Measurements from ENCODE around the gene TRAPPC10. TPM values are rescaled to one million over a fixed set of nuclear protein-coding genes. Genes with fewer than 3 reads are reported as not detected.
A peak's percentile ranks its signal among the peaks of the same experiment; 100 is the strongest.

Gene TRAPPC10
- total and polyA plus RNA-seq, 10 of the 15 experiments (the other 5 are each of a cell fraction or from before 2014, with no cell fraction given): 1.1 to 39.6 (median 28.2) TPM

DNA sequence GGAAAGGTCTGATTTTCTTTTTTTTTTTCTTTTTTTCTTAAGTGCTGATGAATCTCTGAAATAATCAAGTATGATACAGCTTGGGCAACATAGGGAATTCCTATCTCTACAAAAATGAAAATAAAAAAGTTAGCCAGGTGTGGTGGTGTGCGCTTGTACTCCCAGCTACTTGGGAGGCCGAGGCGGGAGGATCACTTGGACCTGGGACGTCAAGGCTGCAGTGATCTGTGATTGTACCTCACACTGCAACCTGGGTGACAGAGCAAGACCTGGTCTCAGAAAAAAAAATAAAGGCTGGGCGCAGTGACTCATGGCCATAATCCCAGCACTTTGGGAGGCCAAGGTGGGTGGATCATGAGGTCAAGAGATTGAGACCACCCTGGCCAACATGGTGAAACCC, 6.0 kb downstream of the TRAPPC10 start:
- no peaks in the 10 kb centered on the region; the same call in 1 of the 2 replicates for H4K20me1 ChIP-seq (ENCODE audit: control insufficient read depth, insufficient read depth)
- intact Hi-C loops (cut with micrococcal nuclease; ENCODE audit: unreplicated experiment): no loop called here
- CTCF ChIA-PET: interaction anchor here (0.7 kb wide), 1 partner anchor 843 kb away, joined by 4 read pairs; no protein-coding TSS in a partner anchor

More for the DNA sequence above, 6.0 kb downstream of the TRAPPC10 start:
- no peak for TF ChIP-seq RB1 (IDR thresholded peaks at IDR 0.05; ENCODE audit: borderline replicate concordance)
- TF ChIP-seq, protein P1, sequence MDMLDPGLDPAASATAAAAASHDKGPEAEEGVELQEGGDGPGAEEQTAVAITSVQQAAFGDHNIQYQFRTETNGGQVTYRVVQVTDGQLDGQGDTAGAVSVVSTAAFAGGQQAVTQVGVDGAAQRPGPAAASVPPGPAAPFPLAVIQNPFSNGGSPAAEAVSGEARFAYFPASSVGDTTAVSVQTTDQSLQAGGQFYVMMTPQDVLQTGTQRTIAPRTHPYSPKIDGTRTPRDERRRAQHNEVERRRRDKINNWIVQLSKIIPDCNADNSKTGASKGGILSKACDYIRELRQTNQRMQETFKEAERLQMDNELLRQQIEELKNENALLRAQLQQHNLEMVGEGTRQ (IDR thresholded peaks at IDR 0.05; ENCODE audit: borderline replicate concordance, low read depth, low read length): no peak
- TF ChIP-seq BMI1 (IDR thresholded peaks at IDR 0.05; ENCODE audit: borderline replicate concordance): no peak
- TF ChIP-seq MTA3 (IDR thresholded peaks at IDR 0.05; ENCODE audit: borderline replicate concordance, low read length): no peak
- TF ChIP-seq, protein P2, sequence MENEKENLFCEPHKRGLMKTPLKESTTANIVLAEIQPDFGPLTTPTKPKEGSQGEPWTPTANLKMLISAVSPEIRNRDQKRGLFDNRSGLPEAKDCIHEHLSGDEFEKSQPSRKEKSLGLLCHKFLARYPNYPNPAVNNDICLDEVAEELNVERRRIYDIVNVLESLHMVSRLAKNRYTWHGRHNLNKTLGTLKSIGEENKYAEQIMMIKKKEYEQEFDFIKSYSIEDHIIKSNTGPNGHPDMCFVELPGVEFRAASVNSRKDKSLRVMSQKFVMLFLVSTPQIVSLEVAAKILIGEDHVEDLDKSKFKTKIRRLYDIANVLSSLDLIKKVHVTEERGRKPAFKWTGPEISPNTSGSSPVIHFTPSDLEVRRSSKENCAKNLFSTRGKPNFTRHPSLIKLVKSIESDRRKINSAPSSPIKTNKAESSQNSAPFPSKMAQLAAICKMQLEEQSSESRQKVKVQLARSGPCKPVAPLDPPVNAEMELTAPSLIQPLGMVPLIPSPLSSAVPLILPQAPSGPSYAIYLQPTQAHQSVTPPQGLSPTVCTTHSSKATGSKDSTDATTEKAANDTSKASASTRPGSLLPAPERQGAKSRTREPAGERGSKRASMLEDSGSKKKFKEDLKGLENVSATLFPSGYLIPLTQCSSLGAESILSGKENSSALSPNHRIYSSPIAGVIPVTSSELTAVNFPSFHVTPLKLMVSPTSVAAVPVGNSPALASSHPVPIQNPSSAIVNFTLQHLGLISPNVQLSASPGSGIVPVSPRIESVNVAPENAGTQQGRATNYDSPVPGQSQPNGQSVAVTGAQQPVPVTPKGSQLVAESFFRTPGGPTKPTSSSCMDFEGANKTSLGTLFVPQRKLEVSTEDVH (IDR thresholded peaks at IDR 0.05; ENCODE audit: low read depth, partially characterized antibody): no peak
- TF ChIP-seq YY1 (IDR thresholded peaks at IDR 0.05; ENCODE audit: low read depth, low read length): no peak
- no peak for TF ChIP-seq ATF7 (IDR thresholded peaks at IDR 0.05; ENCODE audit: low read depth)
- TF ChIP-seq EP300 (IDR thresholded peaks at IDR 0.05; ENCODE audit: borderline replicate concordance in 1 of 2, control insufficient read depth in 1 of 2, low read depth in 2 of 2, low read length in 2 of 2): no peak
- TF ChIP-seq, protein P3, sequence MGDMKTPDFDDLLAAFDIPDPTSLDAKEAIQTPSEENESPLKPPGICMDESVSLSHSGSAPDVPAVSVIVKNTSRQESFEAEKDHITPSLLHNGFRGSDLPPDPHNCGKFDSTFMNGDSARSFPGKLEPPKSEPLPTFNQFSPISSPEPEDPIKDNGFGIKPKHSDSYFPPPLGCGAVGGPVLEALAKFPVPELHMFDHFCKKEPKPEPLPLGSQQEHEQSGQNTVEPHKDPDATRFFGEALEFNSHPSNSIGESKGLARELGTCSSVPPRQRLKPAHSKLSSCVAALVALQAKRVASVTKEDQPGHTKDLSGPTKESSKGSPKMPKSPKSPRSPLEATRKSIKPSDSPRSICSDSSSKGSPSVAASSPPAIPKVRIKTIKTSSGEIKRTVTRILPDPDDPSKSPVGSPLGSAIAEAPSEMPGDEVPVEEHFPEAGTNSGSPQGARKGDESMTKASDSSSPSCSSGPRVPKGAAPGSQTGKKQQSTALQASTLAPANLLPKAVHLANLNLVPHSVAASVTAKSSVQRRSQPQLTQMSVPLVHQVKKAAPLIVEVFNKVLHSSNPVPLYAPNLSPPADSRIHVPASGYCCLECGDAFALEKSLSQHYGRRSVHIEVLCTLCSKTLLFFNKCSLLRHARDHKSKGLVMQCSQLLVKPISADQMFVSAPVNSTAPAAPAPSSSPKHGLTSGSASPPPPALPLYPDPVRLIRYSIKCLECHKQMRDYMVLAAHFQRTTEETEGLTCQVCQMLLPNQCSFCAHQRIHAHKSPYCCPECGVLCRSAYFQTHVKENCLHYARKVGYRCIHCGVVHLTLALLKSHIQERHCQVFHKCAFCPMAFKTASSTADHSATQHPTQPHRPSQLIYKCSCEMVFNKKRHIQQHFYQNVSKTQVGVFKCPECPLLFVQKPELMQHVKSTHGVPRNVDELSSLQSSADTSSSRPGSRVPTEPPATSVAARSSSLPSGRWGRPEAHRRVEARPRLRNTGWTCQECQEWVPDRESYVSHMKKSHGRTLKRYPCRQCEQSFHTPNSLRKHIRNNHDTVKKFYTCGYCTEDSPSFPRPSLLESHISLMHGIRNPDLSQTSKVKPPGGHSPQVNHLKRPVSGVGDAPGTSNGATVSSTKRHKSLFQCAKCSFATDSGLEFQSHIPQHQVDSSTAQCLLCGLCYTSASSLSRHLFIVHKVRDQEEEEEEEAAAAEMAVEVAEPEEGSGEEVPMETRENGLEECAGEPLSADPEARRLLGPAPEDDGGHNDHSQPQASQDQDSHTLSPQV (IDR thresholded peaks at IDR 0.05): no peak
- no peak for TF ChIP-seq KLF5 (IDR thresholded peaks at IDR 0.05; ENCODE audit: partially characterized antibody)
- no peak for TF ChIP-seq MEF2A (IDR thresholded peaks at IDR 0.05; ENCODE audit: insufficient read depth, low read depth, low read length)
- no peak for TF ChIP-seq ZBED1 (IDR thresholded peaks at IDR 0.05; ENCODE audit: borderline replicate concordance)
- no peak for TF ChIP-seq ZSCAN29 (IDR thresholded peaks at IDR 0.05)
- Histone ChIP-seq H2AFZ (ENCODE audit: control insufficient read depth, low read depth, low read length) (no peak overlapping the region), H3K4me1 (ENCODE audit: control insufficient read depth, insufficient read depth, low read length) (peaks cover 14% of the 10 kb centered on the region), H3K27ac (ENCODE audit: control insufficient read depth, insufficient read depth) (no peak overlapping the region), H3K4me3 (peak overlapping the region; percentile 15; the same call in 1 of the 2 replicates), H3K36me3 (ENCODE audit: control insufficient read depth in 2 of 2, insufficient read depth in 2 of 2, low read length in 1 of 2) (no peaks in the 10 kb centered on the region; a peak in 1 of 4 replicates), H3K9me3 (replicated peaks; ENCODE audit: control insufficient read depth, insufficient read depth, low read length) (no peaks in the 10 kb centered on the region), H3K27me3 (replicated peaks in 1 of 2; ENCODE audit: control insufficient read depth in 2 of 2, insufficient read depth in 2 of 2, low read length in 1 of 2) (no peaks in the 10 kb centered on the region), H3K9ac (ENCODE audit: control insufficient read depth, insufficient read depth, low read length) (no peak overlapping the region), H3K79me2 (ENCODE audit: control insufficient read depth, insufficient read depth, low read length) (peaks cover 92% of the 10 kb centered on the region), H3K4me2 (ENCODE audit: control insufficient read depth, insufficient read depth) (no peak overlapping the region)
- whole genome bisulfite sequencing (ENCODE audit: insufficient coverage, insufficient replicate concordance, low lambda C conversion rate, missing lambda C conversion rate): 98% methylated on average over 5 of the region's 5 CpGs
- ChIA-PET RAD21 (ENCODE audit: unreplicated experiment) (no interaction called here), SMC1A (ENCODE audit: uncharacterized antibody, unreplicated experiment) (interaction anchor here (0.6 to 1.4 kb wide), 3 partner anchors 17 to 895 kb away, joined by 3 to 6 read pairs (median 3); no protein-coding TSS in a partner anchor), POLR2A (interaction anchor here (0.7 to 0.9 kb wide), 2 partner anchors 26 to 246 kb away, joined by 3 read pairs; no protein-coding TSS in a partner anchor)
- ATAC-seq (no peak), FAIRE-seq (no peak), DNase-seq (ENCODE audit: low read depth, low spot score) (no peak)
- in situ Hi-C loops (cut with MboI): loop anchor here (5.0 kb wide), 1 partner anchor 34 kb away; no protein-coding TSS in a partner anchor
- no TSS peak for BruUV-seq (replicated peaks)

Data from GM12878 (cell line).